DND-41 (cell line): Measurements from ENCODE around the gene ANO1.

Source experiments
- EZH2 ChIP-seq: IDR thresholded peaks from 3 replicates; pipeline ENCODE4 v1.6.1; 2012; ENCODE audit warnings: borderline replicate concordance, low read depth, mild to moderate bottlenecking, moderate library complexity, low read length, inconsistent platforms; ENCODE audit not compliant: severe bottlenecking
- TF ChIP-seq, protein P1 (sequence below): IDR thresholded peaks from 2 replicates; pipeline ENCODE4 v1.5.1; 2012; ENCODE audit warnings: borderline replicate concordance, low read length, moderate library complexity, mild to moderate bottlenecking; ENCODE audit not compliant: poor library complexity, severe bottlenecking; ENCODE audit errors: extremely low read depth

DNA sequence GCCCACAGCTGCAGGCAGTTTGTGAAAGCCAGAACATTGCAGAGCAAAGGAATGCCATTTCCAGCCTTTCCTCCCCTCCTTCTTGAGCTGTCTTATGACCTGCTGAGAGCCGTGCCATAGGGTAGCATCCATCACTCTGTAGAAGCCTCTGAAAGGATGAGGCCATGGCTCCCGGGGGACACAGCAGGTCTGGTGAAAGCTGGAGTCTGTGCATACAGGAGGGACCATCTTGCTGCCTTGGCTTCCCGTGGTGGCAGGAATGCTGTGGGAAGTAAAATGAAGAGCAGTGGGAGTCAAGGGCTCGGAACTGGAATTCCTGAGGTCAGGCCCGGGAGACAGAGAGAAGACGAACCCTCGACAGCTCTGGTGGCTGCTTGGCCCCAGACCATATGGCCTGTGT lies 30.9 kb downstream of the ANO1 start:
- TF ChIP-seq, protein P1, sequence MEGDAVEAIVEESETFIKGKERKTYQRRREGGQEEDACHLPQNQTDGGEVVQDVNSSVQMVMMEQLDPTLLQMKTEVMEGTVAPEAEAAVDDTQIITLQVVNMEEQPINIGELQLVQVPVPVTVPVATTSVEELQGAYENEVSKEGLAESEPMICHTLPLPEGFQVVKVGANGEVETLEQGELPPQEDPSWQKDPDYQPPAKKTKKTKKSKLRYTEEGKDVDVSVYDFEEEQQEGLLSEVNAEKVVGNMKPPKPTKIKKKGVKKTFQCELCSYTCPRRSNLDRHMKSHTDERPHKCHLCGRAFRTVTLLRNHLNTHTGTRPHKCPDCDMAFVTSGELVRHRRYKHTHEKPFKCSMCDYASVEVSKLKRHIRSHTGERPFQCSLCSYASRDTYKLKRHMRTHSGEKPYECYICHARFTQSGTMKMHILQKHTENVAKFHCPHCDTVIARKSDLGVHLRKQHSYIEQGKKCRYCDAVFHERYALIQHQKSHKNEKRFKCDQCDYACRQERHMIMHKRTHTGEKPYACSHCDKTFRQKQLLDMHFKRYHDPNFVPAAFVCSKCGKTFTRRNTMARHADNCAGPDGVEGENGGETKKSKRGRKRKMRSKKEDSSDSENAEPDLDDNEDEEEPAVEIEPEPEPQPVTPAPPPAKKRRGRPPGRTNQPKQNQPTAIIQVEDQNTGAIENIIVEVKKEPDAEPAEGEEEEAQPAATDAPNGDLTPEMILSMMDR = no peak
- no peak for TF ChIP-seq EZH2
